ENCODE results near the gene DMAC2L.
"Not testable (repeated sequence)": the region's sequence is repeated elsewhere in the genome, so short reads cannot be mapped to it uniquely, and the experiment has no call there.

DMAC2L gene

DNA sequence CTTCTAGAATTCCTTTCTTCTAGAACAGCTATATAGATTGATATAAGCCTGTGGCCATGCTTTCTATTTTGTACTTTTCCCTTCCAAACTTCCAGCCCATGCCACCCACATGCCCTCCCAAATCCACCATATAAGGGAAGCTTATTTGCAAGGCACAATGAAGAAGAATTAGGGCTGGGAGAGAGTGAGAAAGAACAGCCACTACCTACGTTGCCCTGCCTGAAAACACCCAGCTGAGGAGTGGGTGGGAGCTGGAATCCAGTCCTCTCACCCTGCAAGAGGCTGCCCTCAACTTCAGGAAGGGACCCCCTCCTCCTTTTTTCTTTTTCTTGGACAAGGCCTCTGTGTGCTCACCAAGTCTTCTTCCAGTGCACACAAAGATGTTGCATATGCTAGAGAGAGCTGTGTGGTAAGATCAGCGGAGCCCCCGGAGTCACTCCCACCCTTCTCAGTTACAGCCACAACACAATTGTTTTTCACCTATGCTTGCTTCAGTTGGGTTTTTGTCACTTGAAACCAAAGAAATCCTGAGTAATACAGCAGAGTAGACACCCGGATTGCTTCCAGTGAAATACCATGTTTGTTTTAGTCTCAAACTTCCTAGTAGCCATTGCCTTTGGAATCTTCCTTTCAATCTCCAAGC, 45.8 kb downstream of the DMAC2L start:
- DNase-seq = no peak

DNA sequence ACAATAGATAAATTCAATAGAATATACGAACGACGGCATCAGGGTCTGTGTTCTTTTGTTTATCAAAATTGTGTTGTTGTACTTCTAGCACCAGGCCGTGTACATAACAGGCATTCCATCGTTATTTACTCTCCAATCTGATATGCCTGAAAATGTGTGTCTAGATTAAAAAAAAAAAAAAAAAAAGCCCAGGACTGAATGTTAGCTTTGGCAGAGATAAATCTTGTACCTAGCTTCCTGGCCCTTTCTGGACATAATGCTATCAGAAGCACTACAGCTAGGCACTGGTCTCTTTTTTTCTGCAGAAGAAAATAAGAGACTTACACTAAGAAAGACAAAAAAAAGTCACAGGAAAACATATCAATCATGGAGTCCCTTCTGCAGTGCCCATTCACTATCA, 47.5 kb downstream of the DMAC2L start:
- no peak for DNase-seq

DNA sequence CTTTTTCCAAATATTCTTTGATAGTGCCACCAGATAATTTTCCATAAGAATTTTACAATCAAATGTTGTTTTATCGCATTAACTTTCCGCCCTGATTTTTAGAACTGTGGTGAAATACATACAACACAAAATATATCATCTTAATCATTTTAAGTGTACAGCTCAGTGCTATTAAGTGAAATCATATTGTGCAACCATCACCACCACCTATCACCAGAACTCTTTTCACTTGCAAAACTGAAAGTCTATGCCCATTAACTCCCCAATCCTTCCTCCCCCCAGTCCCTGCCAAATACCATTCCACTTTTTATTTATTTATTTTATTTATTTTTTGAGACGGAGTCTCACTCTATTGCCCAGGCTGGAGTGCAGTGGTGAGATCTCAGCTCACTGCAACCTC, 48.0 kb downstream of the DMAC2L start:
- no peak for DNase-seq

DNA sequence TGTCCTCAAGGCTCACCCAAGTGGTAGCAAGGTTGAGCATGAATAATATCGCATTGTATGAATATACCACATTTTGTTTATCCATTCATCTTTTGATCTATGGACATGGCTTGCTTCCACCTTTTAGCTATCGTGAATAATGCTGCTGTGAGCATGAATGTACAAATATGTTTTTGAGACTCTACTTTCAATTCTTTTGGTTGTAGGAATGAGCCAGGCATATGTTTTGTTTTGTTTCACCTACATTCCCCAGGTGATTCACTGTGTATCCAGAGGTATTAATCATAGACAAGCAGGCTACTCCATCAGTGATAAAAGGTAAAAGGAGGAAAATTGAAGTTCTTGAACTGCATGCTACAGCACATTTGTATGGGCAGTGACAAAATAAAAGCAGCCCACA, 48.7 kb downstream of the DMAC2L start:
- no peak for DNase-seq

DNA sequence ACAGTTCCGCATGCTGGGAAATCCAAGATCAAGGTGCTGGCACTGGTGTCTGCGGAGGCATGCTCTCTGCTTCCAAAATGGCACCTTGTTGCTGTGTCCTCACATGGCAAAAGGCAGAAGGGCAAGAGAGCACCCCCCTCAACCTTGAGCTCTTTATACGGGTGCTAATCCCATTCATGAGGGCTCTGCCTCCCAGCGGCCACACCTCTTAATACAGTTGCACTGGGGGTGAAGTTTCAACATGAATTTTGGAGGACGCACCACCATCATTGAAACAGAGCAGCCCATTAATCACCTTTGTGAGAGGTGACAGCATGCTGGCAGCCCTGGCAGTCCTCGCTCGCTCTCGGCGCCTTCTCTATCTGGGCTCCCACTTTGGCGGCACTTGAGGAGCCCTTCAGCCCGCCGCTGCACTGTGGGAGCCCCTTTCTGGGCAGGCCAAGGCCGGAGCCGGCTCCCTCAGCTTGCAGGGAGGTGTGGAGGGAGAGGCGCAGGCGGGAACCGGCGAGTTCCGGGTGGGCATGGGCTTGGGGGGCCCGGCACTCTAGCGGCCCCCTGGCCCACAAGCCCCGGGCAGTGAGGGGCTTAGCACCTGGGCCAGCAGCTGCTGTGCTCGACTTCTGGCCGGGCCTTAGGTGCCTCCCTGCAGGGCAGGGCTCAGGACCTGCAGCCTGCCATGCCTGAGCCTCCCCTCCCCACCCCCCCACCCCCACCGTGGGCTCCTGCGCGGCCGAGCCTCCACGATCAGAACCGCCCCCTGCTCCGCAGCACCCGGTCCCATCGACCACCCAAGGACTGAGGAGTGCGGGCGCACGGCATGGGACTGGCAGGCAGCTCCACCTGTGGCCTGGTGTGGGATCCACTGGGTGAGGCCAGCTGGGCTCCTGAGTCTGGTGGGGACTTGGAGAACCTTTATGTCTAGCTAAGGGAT, 49.6 kb downstream of the DMAC2L start:
- not testable (repeated sequence) for DNase-seq

DNA sequence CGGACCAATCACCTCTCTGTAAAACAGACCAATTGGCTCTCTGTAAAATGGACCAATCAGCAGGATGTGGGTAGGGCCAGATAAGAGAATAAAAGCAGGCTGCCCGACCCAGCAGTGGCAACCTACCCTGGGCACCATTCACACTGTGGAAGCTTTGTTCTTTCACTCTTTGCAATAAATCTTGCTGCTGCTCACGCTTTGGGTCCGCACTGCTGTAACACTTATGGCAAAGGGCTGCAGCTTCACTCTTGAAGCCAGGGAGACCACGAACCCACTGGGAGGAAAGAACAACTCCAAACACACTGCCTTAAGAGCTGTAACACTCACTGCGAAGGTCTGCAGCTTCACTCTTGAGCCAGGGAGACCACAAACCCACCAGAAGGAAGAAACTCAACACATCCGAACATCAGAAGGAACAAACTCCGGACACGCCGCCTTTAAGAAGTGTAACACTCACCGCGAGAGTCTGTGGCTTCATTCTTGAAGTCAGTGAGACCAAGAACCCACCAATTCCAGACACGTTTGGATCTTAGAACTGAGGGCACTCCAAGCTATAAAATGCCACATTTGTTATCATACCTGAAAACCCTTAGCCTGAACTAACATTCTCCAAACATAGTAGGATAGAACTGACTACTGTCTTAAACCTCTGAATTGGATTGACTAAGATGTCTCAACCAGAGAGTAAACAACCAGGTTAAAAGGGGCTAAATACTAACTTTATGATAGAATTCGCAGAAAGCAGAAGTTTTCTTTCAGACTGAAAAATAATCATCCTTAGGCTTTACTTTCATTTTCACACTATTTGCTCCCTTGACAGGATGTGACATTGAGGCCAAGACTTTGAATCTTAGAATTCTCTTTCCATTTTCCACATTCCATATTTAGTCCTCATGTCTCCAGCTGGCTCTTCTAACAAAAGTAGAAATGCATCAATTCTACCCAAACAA, 50.9 kb downstream of the DMAC2L start:
- DNase-seq = no peak

DNA sequence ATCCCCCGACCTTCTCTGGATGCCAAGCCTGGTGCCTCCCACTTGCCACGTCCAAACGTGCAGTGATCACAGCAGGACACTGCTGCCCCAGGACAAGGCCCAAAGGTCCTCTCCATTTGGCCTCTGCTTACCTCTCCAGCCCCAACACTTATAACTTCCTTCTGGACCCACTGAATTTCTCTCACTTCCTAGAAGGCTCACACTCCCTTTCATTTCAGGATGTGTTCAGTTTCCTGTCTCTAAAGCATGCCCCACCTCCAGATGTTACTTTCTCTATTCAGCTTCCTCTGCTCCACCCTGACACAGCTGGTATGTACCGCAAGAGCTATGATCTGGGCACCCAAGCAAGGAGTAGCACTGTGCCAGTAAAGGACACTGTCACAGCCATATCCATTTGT, 51.6 kb downstream of the DMAC2L start:
- no peak for DNase-seq

DNA sequence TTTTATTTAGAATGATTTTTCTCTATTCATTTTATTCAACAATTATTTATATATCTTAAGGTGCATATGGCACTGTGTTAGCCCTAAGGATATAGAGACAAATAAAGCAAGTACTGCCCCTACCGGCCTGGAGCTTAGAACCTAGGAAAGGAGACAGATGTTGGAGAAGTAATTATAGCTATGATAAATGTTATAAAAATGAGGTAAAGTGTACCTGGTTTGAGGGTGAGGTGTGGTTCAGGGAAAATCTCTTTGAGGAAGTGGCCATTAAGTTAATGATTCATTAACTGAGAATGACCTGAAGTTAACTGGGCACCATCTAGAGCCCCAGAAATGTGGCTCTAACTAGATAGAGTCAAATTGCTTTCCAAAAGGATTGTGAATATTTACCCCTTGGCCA, 52.7 kb downstream of the DMAC2L start:
- DNase-seq = no peak

DNA sequence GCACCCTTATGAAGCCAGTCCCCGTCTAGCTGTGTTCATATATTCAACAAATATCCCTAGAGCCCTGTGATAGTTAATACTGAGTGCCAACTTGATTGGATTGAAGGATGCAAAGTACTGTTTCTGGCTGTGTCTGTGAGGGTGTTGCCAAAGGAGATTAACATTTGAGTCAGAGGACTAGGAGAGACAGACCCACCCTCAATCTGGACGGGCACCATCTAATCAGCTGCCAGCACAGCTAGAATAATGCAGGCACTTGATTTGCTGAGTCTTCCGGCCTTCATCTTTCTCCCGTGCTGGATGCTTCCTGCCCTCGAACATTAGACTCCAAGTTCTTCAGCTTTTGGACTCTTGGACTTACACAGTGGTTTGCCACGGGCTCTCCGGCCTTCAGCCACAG, 53.4 kb downstream of the DMAC2L start:
- DNase-seq = not testable (repeated sequence)

DNA sequence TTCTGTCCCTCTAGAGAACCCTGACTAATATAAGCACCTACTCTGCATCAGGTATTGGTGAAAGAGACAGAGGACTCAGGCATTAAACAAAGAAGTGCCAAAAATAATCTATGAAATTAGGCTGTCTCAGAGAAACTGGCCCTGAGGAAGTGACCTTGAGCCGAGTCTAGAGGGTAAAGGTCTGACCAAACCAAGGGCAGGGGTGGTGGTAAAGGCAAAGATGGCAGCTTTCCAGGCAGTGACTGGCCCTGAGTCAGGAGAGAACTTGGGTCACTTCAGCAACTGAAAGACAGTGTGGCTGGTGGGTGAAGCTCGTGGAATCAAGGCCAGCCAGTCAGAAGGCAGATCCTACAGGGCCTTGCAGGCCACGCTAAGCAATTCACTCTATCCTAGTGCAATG, 54.0 kb downstream of the DMAC2L start:
- no peak for DNase-seq

DNA sequence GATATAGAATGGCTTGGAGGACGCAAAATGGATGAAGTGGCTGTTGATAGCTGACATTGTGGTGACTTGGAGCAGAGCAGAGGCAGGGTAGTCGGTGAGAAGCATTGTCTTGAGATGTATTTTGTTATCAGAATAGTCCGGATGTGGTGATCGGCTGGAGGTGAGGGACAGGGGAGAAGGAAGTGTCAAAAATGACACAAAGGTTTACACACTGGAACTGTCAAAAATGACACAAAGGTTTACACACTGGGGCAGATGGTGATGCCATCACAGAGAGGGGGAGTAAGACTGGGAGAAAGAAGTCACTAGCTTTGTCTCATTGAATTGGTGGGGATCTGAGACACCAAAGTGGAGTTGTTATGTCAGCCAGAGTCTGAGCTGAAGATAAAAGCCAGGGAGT, 54.5 kb downstream of the DMAC2L start:
- no peak for DNase-seq

DNA sequence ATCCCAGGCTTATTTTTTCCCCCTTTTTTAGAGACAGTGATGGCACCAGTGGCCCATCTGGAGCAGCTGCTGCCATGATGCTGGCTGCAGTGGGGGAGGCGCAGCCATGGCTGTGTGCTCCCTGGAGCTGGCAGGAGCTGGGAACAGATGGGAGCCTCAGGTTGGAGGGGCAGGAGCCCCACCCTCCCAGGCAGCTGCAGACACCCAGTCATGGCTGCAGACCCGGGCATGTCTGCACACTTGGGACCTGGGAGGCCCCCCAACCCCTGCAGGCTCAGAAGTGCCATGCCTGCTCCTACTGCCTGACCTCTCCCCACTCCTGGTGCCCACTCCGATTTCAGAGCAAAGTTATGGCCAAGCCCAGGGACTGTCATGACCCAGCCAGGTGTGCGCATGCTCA, 59.4 kb downstream of the DMAC2L start:
- DNase-seq = no peak

DNA sequence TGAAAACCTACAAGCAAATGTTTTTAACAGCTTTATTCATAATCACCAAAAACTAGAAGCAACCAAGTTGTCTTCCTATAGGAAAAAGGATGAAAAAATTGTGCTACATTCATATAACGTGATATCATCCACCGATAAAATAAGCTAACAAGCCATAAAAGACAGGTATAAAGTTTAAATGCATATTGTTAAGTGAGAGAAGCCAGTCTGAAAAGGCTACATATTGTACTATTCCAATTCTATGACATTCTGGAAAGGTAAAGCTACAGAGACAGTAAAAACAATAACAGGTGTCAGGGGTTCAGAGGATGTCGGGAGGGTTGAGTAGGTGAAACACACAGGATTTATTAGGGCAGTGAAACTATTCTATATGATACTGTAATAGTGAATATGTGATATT, 61.8 kb downstream of the DMAC2L start:
- no peak for DNase-seq

DNA sequence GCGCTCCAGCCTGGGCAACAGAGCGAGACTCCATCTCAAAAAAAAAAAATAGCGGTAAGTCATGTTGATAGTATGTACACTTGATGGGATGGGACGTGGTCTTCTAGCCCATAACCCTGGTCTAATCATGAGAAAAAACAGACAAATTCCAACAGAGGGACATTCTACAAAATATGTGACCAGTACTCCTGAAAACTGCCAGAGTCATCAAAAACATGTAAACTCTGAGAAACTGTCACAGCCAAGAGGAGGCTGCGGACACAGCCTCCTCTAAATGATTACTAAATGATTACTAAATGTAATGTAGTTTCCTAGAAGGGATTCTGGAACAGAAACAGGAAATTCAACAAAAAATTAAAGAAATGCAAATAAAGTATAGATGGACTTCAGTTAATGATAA, 63.6 kb downstream of the DMAC2L start:
- DNase-seq = no peak
